Mucosa of rectum (tissue), 2 donors: Measurements from ENCODE around the gene ATAD3A.
"Not testable (repeated sequence)": the region's sequence is repeated elsewhere in the genome, so short reads cannot be mapped to it uniquely, and the experiment has no call there.

Experiments
- H3K27ac ChIP-seq, 2 donors: one replicate each; pipeline ENCODE4 v1.7.0; 2013; ENCODE audit warnings: inconsistent platforms in 2 of 2, low read depth in 2 of 2, low read length in 2 of 2
- H3K27me3 ChIP-seq, 2 donors: one replicate each; pipeline ENCODE4 v1.7.0; 2013; ENCODE audit warnings: low read length in 2 of 2; ENCODE audit not compliant: control insufficient read depth in 2 of 2, insufficient read depth in 2 of 2
- H3K36me3 ChIP-seq, 2 donors: one replicate each; pipeline ENCODE4 v1.7.0; 2013; ENCODE audit warnings: low read length in 2 of 2; ENCODE audit not compliant: control insufficient read depth in 2 of 2, insufficient read depth in 2 of 2
- H3K4me1 ChIP-seq, 2 donors: one replicate each; pipeline ENCODE4 v1.7.0; 2013; ENCODE audit warnings: low read length in 2 of 2, mild to moderate bottlenecking in 1 of 2; ENCODE audit not compliant: control insufficient read depth in 2 of 2, insufficient read depth in 2 of 2
- H3K4me3 ChIP-seq, 2 donors: one replicate each; pipeline ENCODE4 v1.7.0; 2013; ENCODE audit warnings: low read length in 2 of 2
- H3K9ac ChIP-seq, 2 donors: one replicate each; pipeline ENCODE4 v1.7.0; 2013; ENCODE audit warnings: low read length in 2 of 2, low read depth in 1 of 2, mild to moderate bottlenecking in 1 of 2
- H3K9me3 ChIP-seq, 2 donors: one replicate each; pipeline ENCODE4 v1.7.0; 2013; ENCODE audit warnings: low read length in 2 of 2; ENCODE audit not compliant: control insufficient read depth in 2 of 2
- donor health status: healthy.
- donor health status: Normal muscosa, but diverticular disease.

ATAD3A gene

DNA sequence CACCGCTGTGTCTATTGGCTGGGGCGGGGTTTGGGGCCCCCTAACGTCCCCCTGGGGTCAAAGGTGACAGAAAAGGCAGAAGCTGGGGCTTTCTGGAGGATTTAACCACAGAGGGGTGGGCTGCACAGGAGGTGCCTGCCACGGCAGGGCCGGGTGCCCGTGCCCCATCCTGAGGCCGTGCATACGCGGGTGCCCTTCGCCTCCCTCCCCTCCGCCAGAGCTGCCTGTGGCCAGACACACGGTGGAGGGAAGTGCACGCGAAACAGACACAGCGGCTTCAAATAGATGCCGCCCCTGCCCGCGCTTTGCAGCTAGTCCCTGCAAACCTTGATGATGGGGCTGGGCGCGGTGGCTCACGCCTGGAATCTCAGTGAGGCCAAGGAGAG lies 2.5 kb upstream of the ATAD3A start:
- H3K27me3 ChIP-seq, H3K36me3 ChIP-seq, H3K9ac ChIP-seq, H3K27ac ChIP-seq, H3K9me3 ChIP-seq, H3K4me3 ChIP-seq, H3K4me1 ChIP-seq: not testable (repeated sequence)

- Histone ChIP-seq H3K36me3 (no peaks in the 10 kb centered on the region), H3K9ac (peak overlapping the region; percentile 84 to 86)
Observed at GRCh38 chr1:1510912-1511532, 940 bp upstream of the ATAD3A start.

DNA sequence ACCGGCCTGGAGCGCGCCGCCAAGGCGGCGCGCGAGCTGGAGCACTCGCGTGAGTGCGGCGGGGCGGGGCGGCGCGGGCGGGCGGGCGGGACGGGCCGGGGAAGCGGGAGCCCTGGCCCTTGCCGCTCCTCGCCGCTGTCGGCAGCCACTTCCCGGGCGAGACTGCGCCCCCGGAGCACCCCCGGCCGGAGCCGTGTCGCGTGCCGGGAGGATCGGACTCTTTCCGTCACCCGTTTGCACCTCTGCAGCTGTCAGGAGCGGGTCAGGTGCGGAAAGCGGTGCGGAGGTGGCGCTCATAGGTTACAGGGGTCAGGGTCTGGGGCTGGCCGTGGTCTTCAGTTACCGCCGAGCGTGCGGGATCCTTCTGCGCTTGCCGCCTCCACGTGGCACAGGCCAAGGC lies 463 bp downstream of the ATAD3A start:
- Histone ChIP-seq H3K9ac (peak overlapping the region in 1 of 2 donors; percentile 54), H3K4me3 (peak overlapping the region; percentile 50 to 54)
- H3K27ac ChIP-seq, H3K9me3 ChIP-seq, H3K36me3 ChIP-seq, H3K4me1 ChIP-seq, H3K27me3 ChIP-seq: not testable (repeated sequence)

More at GRCh38 chr1:1510912-1511532, 940 bp upstream of the ATAD3A start:
- peak overlapping the region; percentile 82 to 94 for H3K27ac ChIP-seq
- peaks cover 3 to 6% of the 10 kb centered on the region in 2 donors for H3K4me1 ChIP-seq
- no peaks in the 10 kb centered on the region for H3K27me3 ChIP-seq
- H3K9me3 ChIP-seq = no peaks in the 10 kb centered on the region
- H3K4me3 ChIP-seq = peak overlapping the region; percentile 73 to 84

- H3K36me3 ChIP-seq, H3K4me3 ChIP-seq, H3K27ac ChIP-seq, H3K4me1 ChIP-seq, H3K27me3 ChIP-seq, H3K9me3 ChIP-seq, H3K9ac ChIP-seq: not testable (repeated sequence)
Observed at GRCh38 chr1:1513675-1514074, 1.7 kb downstream of the ATAD3A start.

GRCh38 chr1:1514376-1514775 lies 2.4 kb downstream of the ATAD3A start:
- not testable (repeated sequence) for H3K9me3 ChIP-seq, H3K27me3 ChIP-seq, H3K36me3 ChIP-seq, H3K27ac ChIP-seq, H3K4me1 ChIP-seq, H3K9ac ChIP-seq, H3K4me3 ChIP-seq

GRCh38 chr1:1516923-1517322 lies 5.0 kb downstream of the ATAD3A start:
- peaks cover 7 to 10% of the 10 kb centered on the region in 2 donors for H3K36me3 ChIP-seq
- not testable (repeated sequence) for H3K4me3 ChIP-seq, H3K27ac ChIP-seq, H3K9ac ChIP-seq, H3K27me3 ChIP-seq, H3K4me1 ChIP-seq, H3K9me3 ChIP-seq

DNA sequence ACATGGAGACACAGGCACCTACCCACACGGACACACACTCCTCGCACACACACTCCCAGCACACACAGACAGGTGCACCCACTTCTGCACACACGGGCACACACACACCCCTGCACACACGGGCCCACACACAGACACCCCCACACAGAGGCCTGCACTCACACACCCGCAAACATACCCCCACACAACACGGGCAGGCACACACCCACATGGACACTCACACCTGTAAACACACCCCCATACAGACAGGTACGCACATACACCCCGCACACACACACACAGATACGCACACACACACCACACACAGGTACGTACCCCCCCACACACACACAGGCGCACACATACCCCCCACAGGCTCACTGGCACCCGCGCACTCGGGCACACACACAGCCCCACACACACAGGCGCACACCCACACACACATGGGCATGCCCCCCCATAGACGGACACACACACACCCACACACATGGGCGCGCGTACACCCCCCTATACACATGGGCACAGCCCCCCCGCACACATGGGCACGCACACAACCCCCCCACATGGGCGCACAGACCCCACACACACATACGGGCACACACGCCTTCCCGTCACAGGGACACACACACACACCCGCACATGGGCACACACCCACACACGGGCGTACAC lies 6.1 kb downstream of the ATAD3A start:
- Histone ChIP-seq H3K9ac (no peak overlapping the region), H3K27me3 (no peaks in the 10 kb centered on the region), H3K4me1 (no peaks in the 10 kb centered on the region), H3K36me3 (peaks cover 7 to 10% of the 10 kb centered on the region in 2 donors), H3K4me3 (no peak overlapping the region), H3K9me3 (no peaks in the 10 kb centered on the region), H3K27ac (no peak overlapping the region)

DNA sequence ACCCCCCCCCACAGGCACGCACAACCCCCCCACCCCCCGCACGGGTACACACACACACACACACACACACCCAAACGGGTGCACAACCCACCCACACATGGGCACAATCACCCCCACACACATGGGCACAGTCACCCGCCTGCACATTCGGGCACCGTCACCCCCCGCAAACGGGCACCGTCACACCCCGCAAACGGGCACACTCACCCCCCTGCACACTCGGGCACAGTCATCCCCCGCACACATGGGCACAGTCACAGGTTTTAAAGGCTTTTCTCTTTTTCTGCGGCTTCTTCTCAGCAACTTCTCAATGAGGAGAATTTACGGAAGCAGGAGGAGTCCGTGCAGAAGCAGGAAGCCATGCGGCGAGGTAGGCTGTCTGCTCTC lies 6.7 kb downstream of the ATAD3A start:
- peaks cover 7 to 10% of the 10 kb centered on the region in 2 donors for H3K36me3 ChIP-seq
- H3K9ac ChIP-seq, H3K9me3 ChIP-seq, H3K4me1 ChIP-seq, H3K4me3 ChIP-seq, H3K27me3 ChIP-seq, H3K27ac ChIP-seq: not testable (repeated sequence)

DNA sequence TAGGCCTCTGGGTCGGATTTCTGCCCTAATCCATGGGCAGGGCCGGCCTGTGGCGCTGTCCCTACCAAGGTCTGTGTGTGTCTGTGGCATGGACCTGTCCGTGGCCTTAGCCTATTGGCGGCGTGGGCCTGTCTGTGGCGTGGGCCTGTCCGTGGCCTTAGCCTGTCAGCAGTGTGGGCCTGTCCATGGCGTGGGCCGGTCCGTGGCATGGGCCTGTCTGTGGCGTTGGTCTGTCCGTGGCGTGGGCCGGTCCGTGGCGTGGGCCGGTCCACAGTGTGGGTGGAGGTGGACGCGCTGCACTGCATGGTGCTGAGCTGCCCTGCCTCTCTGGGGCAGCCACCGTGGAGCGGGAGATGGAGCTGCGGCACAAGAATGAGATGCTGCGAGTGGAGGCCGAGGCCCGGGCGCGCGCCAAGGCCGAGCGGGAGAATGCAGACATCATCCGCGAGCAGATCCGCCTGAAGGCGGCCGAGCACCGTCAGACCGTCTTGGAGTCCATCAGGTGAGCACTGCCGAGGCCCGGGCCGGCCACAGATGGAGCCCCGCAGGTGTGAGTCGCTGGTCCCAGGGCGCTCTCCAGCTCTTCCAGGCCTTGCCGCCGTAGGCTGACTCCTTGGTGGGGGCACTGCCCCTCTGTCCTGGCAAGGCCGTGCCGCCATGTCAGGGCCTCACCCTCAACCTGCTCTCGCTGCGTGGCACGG lies 8.0 kb downstream of the ATAD3A start:
- not testable (repeated sequence) for H3K27me3 ChIP-seq, H3K4me3 ChIP-seq, H3K9ac ChIP-seq, H3K9me3 ChIP-seq, H3K27ac ChIP-seq, H3K4me1 ChIP-seq
- H3K36me3 ChIP-seq = peaks cover 7 to 10% of the 10 kb centered on the region in 2 donors

GRCh38 chr1:1521331-1521730 lies 9.4 kb downstream of the ATAD3A start:
- peaks cover 7 to 13% of the 10 kb centered on the region in 2 donors for H3K36me3 ChIP-seq
- no peaks in the 10 kb centered on the region for H3K27me3 ChIP-seq
- no peaks in the 10 kb centered on the region for H3K9me3 ChIP-seq
- no peak overlapping the region for H3K4me3 ChIP-seq
- no peak overlapping the region for H3K27ac ChIP-seq
- no peak overlapping the region for H3K9ac ChIP-seq
- H3K4me1 ChIP-seq = no peaks in the 10 kb centered on the region
